Measurements from ENCODE around the gene SLC5A3.

DNA sequence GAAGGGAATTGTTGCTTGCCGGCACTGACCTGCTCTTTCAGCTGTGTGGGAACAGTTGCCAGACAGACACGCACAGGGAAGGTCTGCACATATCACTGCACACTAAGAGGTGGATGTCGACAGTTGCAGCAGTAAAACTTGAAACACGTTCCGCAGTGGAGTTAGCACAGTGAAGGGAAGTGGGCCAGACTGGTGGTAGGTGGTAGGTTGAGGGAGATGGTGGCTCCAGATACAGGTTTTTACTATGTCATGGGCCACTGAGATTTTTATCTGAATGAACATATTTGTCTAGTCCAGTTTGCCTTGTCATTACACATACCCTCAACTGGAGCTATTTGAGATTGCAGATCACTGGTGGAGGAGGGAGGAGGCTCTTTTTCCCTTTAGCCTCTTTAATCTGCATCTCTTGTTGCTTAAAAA is 13.5 kb downstream of the SLC5A3 start:
- no peak for TF ChIP-seq CTCF (IDR thresholded peaks at IDR 0.05)
- TF ChIP-seq, protein P1, sequence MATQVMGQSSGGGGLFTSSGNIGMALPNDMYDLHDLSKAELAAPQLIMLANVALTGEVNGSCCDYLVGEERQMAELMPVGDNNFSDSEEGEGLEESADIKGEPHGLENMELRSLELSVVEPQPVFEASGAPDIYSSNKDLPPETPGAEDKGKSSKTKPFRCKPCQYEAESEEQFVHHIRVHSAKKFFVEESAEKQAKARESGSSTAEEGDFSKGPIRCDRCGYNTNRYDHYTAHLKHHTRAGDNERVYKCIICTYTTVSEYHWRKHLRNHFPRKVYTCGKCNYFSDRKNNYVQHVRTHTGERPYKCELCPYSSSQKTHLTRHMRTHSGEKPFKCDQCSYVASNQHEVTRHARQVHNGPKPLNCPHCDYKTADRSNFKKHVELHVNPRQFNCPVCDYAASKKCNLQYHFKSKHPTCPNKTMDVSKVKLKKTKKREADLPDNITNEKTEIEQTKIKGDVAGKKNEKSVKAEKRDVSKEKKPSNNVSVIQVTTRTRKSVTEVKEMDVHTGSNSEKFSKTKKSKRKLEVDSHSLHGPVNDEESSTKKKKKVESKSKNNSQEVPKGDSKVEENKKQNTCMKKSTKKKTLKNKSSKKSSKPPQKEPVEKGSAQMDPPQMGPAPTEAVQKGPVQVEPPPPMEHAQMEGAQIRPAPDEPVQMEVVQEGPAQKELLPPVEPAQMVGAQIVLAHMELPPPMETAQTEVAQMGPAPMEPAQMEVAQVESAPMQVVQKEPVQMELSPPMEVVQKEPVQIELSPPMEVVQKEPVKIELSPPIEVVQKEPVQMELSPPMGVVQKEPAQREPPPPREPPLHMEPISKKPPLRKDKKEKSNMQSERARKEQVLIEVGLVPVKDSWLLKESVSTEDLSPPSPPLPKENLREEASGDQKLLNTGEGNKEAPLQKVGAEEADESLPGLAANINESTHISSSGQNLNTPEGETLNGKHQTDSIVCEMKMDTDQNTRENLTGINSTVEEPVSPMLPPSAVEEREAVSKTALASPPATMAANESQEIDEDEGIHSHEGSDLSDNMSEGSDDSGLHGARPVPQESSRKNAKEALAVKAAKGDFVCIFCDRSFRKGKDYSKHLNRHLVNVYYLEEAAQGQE (IDR thresholded peaks at IDR 0.05; ENCODE audit: insufficient read depth in 1 of 2, low read depth in 2 of 2, low read length in 1 of 2) = no peak
- no peak for TF ChIP-seq POLR2AphosphoS5 (IDR thresholded peaks at IDR 0.05; ENCODE audit: low read depth, low read length)
